HUES64 (cell line): ENCODE data around the gene CCBE1.
"Not testable (repeated sequence)": the region's sequence is repeated elsewhere in the genome, so short reads cannot be mapped to it uniquely, and the experiment has no call there.

ENCODE experiments used
- H3K27ac ChIP-seq: 2 replicates; pipeline ENCODE4 v1.7.0; 2013; ENCODE audit warnings: low read depth, low read length, inconsistent platforms
- H3K27me3 ChIP-seq: 2 replicates; pipeline ENCODE4 v1.6.1; 2013; ENCODE audit warnings: mild to moderate bottlenecking, low read length; ENCODE audit not compliant: insufficient read depth
- H3K36me3 ChIP-seq: 2 replicates; pipeline ENCODE4 v1.6.1; 2013; ENCODE audit warnings: mild to moderate bottlenecking, low read length; ENCODE audit not compliant: insufficient read depth
- H3K4me1 ChIP-seq: 2 replicates; pipeline ENCODE4 v1.6.1; 2013; ENCODE audit warnings: mild to moderate bottlenecking, low read length, moderate library complexity; ENCODE audit not compliant: insufficient read depth
- H3K4me3 ChIP-seq: 2 replicates; pipeline ENCODE4 v1.5.1; 2013; ENCODE audit warnings: mild to moderate bottlenecking, low read length, moderate library complexity
- H3K9ac ChIP-seq: 2 replicates; pipeline ENCODE4 v1.6.1; 2013; ENCODE audit warnings: mild to moderate bottlenecking, low read depth, low read length
- H3K9me3 ChIP-seq: 2 replicates; pipeline ENCODE4 v1.6.1; 2013; ENCODE audit warnings: low read depth, low read length; ENCODE audit not compliant: insufficient read depth
- WGBS: fragments of 150-250, 120-280 bp; methylation state at CpG from one replicate; pipeline ENCODE4 v1.1.7; 2013; ENCODE audit warnings: missing lambda C conversion rate; 5-methylcytosine and 5-hydroxymethylcytosine counted together

The CCBE1 gene

DNA sequence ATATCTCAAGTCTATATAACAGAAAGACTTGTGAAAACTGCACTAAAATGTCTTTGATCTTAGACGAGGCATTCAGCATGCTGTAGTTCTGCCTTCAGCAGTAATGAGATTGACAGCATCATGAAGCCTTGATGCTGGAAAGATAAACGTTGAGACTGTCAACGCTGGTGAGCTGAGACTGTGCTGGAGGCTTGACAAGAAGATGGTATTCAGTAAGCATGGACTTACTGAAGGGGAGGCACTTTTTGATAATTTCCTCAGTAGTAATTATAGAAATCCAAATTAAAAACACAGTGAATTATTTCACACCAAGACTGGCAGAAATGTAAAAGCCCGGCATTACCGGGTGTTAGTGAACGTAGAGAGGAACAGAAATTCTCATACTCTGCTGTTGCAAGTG lies 162.2 kb downstream of the CCBE1 start:
- WGBS, result 92% methylated on average over 6 of the region's 6 CpGs
- H3K27ac ChIP-seq, result no peak overlapping the region
- no peaks in the 10 kb centered on the region for H3K9me3 ChIP-seq
- no peaks in the 10 kb centered on the region for H3K36me3 ChIP-seq
- no peak overlapping the region for H3K4me3 ChIP-seq
- H3K9ac ChIP-seq, result no peak overlapping the region
- H3K27me3 ChIP-seq, result no peaks in the 10 kb centered on the region
- no peaks in the 10 kb centered on the region for H3K4me1 ChIP-seq

DNA sequence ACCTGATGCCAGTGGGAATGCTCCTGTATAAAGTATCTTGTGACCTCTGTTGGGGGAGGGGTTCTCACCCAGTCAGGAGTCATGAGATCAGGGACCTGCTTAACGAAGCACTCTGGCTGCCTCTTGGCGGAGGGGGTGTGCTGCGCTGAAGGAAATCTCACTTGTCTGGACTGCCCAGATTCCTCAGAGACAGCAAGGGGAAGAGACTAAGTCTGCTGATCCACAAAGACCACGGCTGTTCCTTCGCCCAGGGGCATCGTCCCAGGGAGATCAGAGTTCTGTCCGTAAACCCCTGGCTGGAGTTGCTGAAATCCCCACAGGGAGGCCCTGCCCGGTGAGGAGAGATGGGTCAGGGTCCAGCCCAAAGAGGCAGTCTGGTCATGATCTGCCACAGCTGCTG lies 168.4 kb downstream of the CCBE1 start:
- no peak overlapping the region for H3K4me3 ChIP-seq
- no peaks in the 10 kb centered on the region for H3K4me1 ChIP-seq
- no peaks in the 10 kb centered on the region for H3K36me3 ChIP-seq
- no peaks in the 10 kb centered on the region for H3K27me3 ChIP-seq
- H3K27ac ChIP-seq, result no peak overlapping the region
- H3K9ac ChIP-seq, result no peak overlapping the region
- WGBS, result 92% methylated on average over 8 of the region's 8 CpGs
- no peaks in the 10 kb centered on the region for H3K9me3 ChIP-seq

DNA sequence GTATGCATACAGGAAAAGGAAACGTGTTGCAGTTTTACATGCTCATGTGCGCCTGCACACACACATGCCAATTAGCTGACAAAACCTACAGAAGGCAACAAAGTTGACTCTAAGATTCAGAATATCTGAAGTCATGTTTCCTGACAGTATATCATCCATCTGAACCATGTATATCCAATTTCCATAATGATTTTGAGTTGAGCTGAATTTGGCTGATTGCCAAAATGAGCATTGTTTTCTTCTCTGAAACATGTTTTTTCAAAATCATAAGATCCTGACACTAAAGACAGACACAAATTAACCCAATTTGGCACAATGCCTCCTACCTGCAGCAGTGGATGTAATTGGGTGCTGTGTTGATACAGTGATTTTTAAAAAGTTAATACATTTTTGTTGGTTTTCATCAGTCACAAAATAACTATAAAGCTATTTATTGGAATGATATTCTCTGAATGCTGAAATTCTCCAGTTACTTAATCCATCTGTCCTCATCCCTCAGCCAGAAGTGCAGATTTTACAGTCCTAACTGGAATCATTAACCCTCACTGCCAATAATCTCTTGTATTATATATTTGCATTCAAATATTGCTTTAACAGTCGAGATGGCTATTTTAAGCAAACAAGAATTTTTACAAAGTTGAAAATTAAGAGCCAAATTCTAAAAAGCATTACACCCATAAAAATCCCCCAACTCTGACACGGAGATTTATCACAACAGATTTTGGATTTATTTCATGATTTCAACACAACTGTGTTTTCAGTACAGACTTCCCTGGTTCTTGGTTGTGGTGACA lies 176.5 kb downstream of the CCBE1 start:
- Histone ChIP-seq H3K27ac (no peak overlapping the region), H3K36me3 (no peaks in the 10 kb centered on the region), H3K4me1 (peaks cover 6% of the 10 kb centered on the region; the same call in 1 of the 2 replicates), H3K4me3 (no peak overlapping the region), H3K9ac (no peak overlapping the region), H3K27me3 (no peaks in the 10 kb centered on the region), H3K9me3 (no peaks in the 10 kb centered on the region)
- WGBS, result 92% methylated on average over 4 of the region's 4 CpGs

DNA sequence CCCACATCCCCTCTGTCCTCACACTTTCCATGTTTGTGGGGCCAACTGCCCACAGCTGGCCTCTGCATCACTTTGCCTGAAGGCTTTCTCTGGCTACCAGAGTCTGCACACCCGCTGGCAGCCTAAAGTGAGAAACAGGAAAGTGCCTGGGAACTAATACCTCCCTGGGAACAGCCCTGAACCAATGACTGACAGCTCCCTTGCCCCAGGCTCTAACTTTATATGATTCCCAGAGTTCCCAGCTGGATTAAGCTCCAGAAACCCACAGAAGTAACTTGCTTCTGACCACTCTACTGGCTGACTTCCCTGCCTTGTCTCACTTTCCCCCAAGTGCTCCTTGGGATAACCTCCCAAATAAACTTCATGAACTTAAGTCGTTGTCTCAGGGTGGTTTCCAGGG lies 178.5 kb downstream of the CCBE1 start:
- Histone ChIP-seq H3K27ac (no peak overlapping the region), H3K4me1 (peaks cover 6% of the 10 kb centered on the region; the same call in 1 of the 2 replicates), H3K4me3 (no peak overlapping the region), H3K9me3 (no peaks in the 10 kb centered on the region), H3K27me3 (no peaks in the 10 kb centered on the region), H3K36me3 (no peaks in the 10 kb centered on the region), H3K9ac (no peak overlapping the region)
- WGBS, result 89% methylated on average over 2 of the region's 2 CpGs

DNA sequence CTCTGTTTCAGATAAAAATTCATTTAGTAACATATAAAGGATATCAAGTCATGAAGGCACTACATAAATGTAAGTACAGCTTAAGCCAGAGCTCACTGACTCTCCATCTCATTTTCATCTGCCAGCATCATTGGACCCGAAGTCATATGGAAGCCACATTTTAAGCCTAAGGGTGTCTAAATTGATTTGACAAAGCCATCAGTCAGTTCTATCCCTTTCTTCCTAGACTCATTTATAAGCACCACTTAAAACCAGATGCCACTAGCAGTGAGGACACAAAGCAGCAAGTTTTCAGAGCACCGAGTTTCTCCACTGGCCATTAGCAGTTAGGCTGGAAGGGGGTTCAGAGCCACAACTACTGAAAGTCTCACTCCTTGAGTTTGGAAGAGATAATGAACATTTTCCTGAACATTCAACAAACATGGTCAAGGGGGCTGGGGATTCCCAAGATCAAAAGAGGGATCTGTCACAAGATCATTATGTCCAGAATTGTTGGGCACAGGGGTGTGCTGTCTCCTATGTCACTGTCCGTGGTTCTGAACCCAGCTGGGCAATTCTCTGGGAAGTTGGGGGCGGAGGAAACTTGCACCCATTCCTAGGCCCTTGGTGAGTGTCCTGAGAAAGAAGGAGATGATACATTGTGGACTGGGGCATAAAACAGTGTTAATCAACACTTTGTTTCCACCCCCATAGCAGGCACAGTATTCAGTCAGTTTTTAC lies 179.6 kb downstream of the CCBE1 start:
- Histone ChIP-seq H3K9ac (no peak overlapping the region), H3K27ac (no peak overlapping the region), H3K4me3 (no peak overlapping the region), H3K4me1 (peaks cover 6% of the 10 kb centered on the region; the same call in 1 of the 2 replicates), H3K27me3 (no peaks in the 10 kb centered on the region), H3K36me3 (no peaks in the 10 kb centered on the region), H3K9me3 (no peaks in the 10 kb centered on the region)
- whole genome bisulfite sequencing, result 80% methylated on average over 4 of the region's 4 CpGs

DNA sequence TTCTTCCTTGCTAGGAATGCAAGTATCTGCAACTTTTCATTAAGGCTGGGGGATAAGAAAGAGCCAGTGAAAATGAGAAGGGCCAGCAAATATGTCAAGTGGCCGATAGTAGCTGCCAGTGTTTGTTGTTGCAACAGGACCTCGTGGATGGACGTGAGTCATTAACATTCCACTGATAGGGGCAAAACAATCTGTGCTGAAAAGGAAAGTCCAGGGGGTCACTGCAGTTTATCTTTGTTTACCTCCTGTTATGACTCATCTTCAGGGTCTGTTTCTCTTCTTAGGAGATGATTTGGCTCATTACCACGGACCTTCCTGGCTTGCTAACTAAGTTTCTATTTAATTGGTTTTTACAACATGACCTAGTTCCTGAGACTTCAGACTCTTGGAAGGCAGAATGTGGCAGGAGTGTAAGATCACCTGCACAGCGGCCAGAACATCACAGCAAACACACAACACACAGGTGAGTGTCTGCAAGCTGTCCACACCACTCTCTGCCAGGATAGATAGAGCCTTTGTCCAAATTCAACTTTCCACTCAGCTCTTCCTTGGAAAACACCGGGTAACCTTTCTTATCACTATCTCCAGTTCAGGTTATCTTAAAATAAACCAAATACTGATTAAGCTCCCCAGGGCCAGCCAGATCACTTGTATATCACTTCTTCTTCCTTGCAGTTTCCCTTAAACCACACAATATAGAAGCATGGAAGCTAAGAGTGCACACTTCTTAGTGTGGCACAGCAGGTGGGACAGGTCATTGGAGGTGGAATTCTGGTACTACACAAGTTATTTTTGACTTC lies 180.7 kb downstream of the CCBE1 start:
- H3K4me1 ChIP-seq, result peaks cover 6% of the 10 kb centered on the region; the same call in 1 of the 2 replicates
- no peak overlapping the region for H3K9ac ChIP-seq
- H3K4me3 ChIP-seq, result no peak overlapping the region
- no peaks in the 10 kb centered on the region for H3K27me3 ChIP-seq
- H3K27ac ChIP-seq, result no peak overlapping the region
- H3K36me3 ChIP-seq, result no peaks in the 10 kb centered on the region
- H3K9me3 ChIP-seq, result no peaks in the 10 kb centered on the region
- 37% methylated on average over 6 of the region's 6 CpGs for WGBS

DNA sequence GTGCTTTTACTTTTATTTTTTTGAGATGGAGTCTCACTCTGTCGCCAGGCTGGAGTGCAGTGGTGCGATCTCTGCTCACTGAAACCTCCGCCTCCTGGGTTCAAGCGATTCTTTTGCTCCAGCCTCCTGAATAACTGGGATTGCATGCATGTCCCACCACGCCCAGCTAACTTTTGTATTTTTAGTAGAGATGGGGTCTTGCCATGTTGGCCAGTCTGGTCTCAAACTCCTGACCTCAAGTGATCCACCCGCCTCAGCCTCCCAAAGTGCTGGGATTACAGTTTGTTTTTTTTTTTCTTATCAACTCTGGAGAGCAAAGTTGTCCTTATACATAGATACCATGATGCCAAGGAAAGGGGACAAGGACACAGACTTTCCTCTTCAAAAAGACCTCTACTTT lies 181.3 kb downstream of the CCBE1 start:
- not testable (repeated sequence) for H3K9me3 ChIP-seq, H3K9ac ChIP-seq, H3K27ac ChIP-seq, H3K4me3 ChIP-seq, H3K27me3 ChIP-seq, H3K36me3 ChIP-seq, H3K4me1 ChIP-seq
- 89% methylated on average over 6 of the region's 6 CpGs for WGBS

DNA sequence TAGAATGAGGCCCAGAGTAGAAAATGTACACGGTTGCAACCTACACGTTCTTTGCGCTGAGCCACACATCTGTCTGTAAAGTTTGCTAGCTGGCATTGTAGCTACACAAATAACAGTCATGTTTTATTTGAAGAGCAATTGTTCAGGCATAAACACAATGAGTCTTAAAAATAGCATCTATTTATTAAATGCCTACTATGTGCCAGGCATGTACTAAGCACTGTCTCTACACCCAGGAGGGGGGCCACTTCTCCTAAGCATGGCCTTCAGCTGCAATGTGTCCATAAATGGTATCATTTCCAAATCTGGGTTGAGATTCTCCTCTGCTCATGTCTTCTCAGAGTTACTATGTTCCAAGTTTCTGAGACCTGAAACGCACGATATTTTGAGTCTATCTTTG lies 182.1 kb downstream of the CCBE1 start:
- no peaks in the 10 kb centered on the region for H3K36me3 ChIP-seq

DNA sequence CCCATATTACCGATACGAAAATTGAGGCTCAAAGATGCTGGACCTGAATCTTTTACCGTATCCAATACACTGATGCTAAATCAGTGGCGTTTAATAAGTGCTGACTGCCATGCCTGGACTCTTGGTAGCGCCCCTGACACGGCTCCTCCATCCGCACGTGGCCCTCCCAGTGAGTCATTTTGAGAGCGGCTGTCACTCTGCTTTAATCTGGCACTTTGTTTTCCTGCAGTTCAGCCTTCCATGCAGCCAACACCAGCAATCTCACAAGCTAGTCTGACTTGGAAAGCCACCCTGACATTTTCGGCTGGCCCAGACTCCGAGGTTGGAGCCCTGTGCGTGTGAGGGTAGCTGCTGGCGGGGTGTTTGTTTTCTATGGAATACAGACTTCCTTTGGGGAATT lies 183.0 kb downstream of the CCBE1 start:
- Histone ChIP-seq H3K27me3 (no peaks in the 10 kb centered on the region), H3K9ac (no peak overlapping the region), H3K36me3 (no peaks in the 10 kb centered on the region), H3K4me3 (no peak overlapping the region), H3K9me3 (no peaks in the 10 kb centered on the region), H3K27ac (no peak overlapping the region), H3K4me1 (peaks cover 6% of the 10 kb centered on the region; the same call in 1 of the 2 replicates)
- WGBS, result 82% methylated on average over 13 of the region's 13 CpGs

More for the DNA sequence above, 182.1 kb downstream of the CCBE1 start:
- Histone ChIP-seq H3K4me3 (no peak overlapping the region), H3K9me3 (no peaks in the 10 kb centered on the region), H3K27me3 (no peaks in the 10 kb centered on the region), H3K9ac (no peak overlapping the region), H3K27ac (no peak overlapping the region), H3K4me1 (peaks cover 6% of the 10 kb centered on the region; the same call in 1 of the 2 replicates)
- WGBS, result 94% methylated on average over 5 of the region's 5 CpGs

DNA sequence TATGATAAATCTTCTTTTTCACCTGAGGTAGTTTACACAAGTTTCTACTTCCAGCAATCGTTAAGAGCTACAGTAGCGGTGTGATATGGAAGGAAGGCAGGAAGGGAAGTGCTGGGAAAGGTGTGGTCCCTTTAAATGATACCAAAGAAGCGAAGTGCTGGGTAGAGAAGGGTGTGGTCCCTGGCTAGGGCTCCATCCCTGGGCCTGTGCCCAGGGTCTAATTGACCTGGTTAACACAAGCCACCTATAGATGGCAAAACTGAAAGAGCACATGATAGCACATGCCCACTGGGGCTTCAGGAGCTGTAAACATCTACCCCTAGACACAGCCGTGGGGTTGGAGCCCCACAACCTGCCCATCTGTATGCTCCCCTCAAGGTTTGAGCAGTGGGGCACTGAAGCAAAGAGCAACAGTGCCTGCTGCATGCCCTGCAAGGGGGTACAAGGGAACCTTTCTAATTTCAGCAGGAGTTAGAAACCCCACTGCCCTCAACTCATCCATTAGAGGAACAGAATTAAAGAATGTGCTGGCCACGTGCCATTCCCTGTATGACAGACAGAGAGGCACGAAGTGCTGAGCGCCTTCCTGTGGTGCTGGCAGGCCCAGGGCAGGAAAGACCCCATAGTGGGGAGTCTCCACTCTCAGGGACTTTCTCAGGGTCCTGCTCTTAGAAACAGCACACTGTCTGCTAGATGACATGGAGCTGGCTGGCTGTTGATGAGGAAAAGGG lies 185.0 kb downstream of the CCBE1 start:
- Histone ChIP-seq H3K27ac (no peak overlapping the region), H3K27me3 (no peaks in the 10 kb centered on the region)
- 84% methylated on average over 7 of the region's 7 CpGs for WGBS

More for the DNA sequence above, 185.0 kb downstream of the CCBE1 start:
- no peak overlapping the region for H3K4me3 ChIP-seq
- no peak overlapping the region for H3K9ac ChIP-seq
- no peaks in the 10 kb centered on the region for H3K36me3 ChIP-seq
- H3K4me1 ChIP-seq, result peaks cover 6% of the 10 kb centered on the region; the same call in 1 of the 2 replicates
- H3K9me3 ChIP-seq, result no peaks in the 10 kb centered on the region
